Left kidney (tissue), 2 donors: Measurements from ENCODE around the gene PLXND1. TPM values are rescaled to one million over a fixed set of nuclear protein-coding genes. Genes with fewer than 3 reads are reported as not detected.
"Not testable (repeated sequence)": the region's sequence is repeated elsewhere in the genome, so short reads cannot be mapped to it uniquely, and the experiment has no call there.

Experiments used
- DNase-seq: peaks from one replicate; pipeline ENCODE4 v3.0.0-alpha.2; 2013
- polyA plus RNA-seq: library from polyadenylated mRNA; unstranded; fragments of 120-200 nt; gene quantifications from one replicate; pipeline ENCODE4 v1.2.1, GENCODE V29; 2013; ENCODE audit not compliant: insufficient read length

The PLXND1 gene
- polyA plus RNA-seq, 1 donor: 147 TPM

GRCh38 chr3:129548104-129548965 is 58.1 kb downstream of the PLXND1 start:
- no peak for DNase-seq

- DNase-seq: no peak
Measured at GRCh38 chr3:129547241-129547640, 59.2 kb downstream of the PLXND1 start.

- not testable (repeated sequence) for DNase-seq
Measured at GRCh38 chr3:129545951-129546350, 60.5 kb downstream of the PLXND1 start.

- DNase-seq: no peak
Measured at GRCh38 chr3:129543999-129544398, 62.5 kb downstream of the PLXND1 start.

GRCh38 chr3:129543156-129543790 is 63.2 kb downstream of the PLXND1 start, which contains the start of gene H1-8:
Gene H1-8 (plus strand): TSS chr3:129543175. CDS start chr3:129543219, 44 bp downstream.
- DNase-seq: no peak

GRCh38 chr3:129542747-129543146 is 63.7 kb downstream of the PLXND1 start:
- DNase-seq: no peak

GRCh38 chr3:129540776-129541516 is 65.5 kb downstream of the PLXND1 start:
- no peak for DNase-seq

GRCh38 chr3:129539206-129539605 is 67.3 kb downstream of the PLXND1 start:
- DNase-seq: no peak

- DNase-seq: no peak
Measured at GRCh38 chr3:129536804-129537203, 69.7 kb downstream of the PLXND1 start.

- DNase-seq: no peak
Measured at GRCh38 chr3:129536374-129536667, 70.2 kb downstream of the PLXND1 start.

GRCh38 chr3:129535075-129535474 is 71.4 kb downstream of the PLXND1 start:
- no peak for DNase-seq

GRCh38 chr3:129534428-129535027 is 71.9 kb downstream of the PLXND1 start:
- peak; percentile 53 for DNase-seq

GRCh38 chr3:129533406-129533805 is 73.1 kb downstream of the PLXND1 start:
- no peak for DNase-seq

GRCh38 chr3:129532261-129532660 is 74.2 kb downstream of the PLXND1 start:
- no peak for DNase-seq

GRCh38 chr3:129531699-129532098 is 74.8 kb downstream of the PLXND1 start:
- DNase-seq: no peak

- DNase-seq: no peak
Measured at GRCh38 chr3:129530821-129531220, 75.7 kb downstream of the PLXND1 start.

GRCh38 chr3:129530251-129530791 is 76.2 kb downstream of the PLXND1 start:
- no peak for DNase-seq

- DNase-seq: no peak
Measured at GRCh38 chr3:129529436-129530210, 76.9 kb downstream of the PLXND1 start.

GRCh38 chr3:129528589-129529100 is 77.8 kb downstream of the PLXND1 start, which contains the start of gene RHO:
Gene RHO (plus strand): TSS chr3:129528639. CDS start chr3:129528734, 95 bp downstream.
- DNase-seq: no peak

- DNase-seq: no peak
Measured at GRCh38 chr3:129527262-129527661, 79.2 kb downstream of the PLXND1 start.
